ENCODE data around the gene TENM4.

Gene TENM4

DNA sequence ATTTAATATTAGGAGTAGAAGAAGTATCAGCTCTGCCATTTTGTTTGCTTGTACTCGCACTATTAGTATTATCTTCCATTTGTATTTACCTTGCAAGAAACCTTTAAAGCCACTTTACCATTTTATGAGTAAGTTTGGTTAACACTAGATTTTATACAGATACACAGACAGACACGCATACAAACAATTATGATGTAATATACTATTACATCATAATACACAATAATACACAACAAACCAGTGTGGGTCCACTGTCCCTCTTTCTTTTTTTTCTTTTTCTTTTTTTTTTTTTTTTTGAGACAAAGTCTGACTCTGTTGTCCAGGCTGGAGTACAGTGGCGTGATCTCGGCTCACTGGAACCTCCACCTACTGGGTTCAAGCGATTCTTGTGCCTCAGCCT is 695.9 kb downstream of the TENM4 start:
- no peak for DNase-seq (ENCODE audit: low read depth)

DNA sequence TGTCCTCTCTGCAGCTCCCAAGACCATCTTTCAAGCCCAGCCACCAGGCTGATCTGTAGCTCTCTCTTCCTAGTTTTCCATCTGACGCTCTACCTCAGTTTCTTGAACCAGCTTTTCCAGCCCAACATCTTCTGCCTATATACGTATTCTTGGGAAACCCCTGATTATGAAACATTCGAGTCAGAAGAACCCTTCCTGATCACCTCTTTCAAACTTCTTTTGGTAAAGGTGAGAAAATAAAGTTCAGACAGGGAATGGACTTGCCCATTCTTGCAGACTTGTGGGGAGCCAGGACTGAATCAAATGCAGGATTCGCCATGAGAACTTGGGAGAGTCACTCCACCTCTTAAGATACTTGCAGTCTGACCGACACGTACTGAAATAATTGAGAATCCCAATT is 696.6 kb downstream of the TENM4 start:
- DNase-seq (ENCODE audit: low read depth): no peak

DNA sequence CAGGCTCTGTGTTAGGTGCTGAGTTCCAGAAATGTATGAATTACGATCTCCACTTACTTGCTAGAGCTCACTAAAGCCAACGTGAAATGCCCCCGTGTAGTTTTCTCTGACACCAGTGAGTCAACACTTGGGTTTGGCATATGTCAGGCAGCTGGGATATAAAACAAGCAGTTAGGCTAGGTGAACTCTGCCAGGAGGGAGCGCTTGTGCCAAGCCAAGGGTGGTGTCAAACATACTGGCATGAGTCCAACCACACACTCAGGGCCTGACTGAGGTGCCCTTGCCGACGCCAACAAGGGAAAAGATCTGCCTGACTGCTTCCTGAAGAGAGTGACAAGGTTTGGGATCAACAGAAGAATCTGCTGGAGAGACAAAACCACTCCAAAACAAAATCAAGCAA is 698.4 kb downstream of the TENM4 start:
- DNase-seq (ENCODE audit: low read depth): peak; percentile 26

DNA sequence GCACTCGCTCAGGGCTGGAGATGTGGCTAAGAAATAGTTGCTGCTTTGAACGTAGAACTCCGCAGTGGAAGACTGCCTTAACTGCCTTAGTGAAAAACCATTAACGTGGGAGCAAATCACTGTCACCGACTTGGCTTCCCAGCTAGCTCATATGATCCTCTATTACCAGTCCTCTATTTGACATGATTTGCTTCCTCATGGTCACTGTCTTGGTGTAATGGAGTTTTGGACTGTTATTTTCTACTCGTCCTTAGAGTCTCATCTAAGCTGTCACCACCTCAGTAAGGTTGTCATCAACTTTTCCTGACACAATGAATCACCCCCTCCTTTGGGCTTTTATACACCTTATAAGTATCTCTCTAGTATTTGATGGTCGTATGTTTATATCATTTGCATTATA is 699.1 kb downstream of the TENM4 start:
- DNase-seq (ENCODE audit: low read depth): no peak

DNA sequence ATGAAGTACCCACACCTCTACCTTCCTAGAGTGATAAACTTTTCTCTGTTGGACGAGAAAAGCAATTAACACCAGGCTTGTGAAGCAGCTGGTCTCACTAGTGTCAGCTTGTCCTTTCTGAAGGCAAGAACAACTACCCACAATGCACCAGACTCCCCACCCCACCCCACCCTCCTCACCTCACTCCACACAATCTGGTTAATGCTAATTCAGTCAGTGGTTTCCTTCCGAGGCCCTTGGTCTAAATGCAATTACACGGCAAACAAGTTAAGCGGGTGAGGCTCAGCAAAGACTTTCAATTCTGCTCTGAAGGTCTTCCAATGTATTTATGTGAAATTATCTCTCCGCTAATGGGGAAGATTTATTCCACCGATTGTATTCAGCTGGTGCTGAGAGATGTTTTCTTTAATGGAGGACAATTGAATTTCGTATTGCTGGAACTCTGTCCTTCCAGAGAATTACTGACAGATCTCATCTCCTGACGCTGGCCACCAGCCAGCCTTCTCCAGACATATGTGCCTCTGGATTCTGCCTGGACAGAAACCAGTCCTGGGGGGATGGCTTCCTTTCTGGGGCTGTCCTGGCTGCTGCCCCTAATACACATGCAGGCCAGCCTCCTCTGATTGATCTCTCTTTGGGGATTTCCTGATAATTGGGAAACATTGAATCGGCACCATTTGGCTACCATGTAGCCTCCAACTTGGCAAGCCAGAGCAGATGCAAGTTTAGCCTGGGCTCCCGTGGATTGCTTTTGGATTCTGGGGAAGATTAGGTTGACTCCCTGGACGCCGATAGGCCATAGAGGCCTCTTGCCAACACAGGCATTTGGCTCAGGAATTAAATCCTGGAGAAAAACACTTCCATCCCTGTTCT is 700.4 kb downstream of the TENM4 start:
- no peak for DNase-seq (ENCODE audit: low read depth)

DNA sequence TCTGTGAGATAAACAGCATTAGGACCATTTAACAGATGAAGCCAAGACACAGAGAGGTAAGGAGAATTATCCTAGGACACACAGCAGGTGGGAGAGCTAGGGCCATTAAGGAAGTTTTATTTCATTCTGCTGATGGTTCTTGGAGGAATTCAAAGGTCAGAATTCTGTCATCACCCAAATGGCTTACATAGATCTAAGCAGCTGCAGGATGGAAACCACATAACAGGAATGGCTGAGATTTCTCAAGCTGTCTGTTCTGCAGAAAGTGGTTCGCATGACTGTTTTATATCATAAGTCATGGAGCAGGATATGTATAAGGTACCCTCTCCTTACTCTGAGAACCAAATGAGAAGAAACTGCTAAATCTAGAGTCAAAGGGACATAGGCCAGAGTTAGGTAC is 702.9 kb downstream of the TENM4 start:
- no peak for DNase-seq (ENCODE audit: low read depth)

DNA sequence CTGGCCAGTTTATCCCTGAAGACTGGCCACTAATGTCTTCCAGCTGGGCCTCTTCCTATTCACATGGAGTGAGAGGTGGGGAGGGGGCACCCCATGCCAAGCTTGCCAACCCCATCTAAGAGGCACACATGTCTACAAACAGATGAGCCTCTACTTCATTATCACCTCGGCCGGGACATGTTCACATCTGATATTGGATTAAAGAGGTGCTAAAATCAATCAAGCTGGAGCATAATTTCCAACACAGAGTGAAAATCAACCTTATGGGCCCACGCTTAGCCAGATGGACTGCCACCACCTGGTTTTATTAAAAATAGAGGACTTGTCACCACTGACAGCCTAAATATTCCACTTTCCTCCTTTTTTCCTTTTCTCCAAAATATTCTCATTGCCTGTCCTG is 703.5 kb downstream of the TENM4 start:
- no peak for DNase-seq (ENCODE audit: low read depth)

DNA sequence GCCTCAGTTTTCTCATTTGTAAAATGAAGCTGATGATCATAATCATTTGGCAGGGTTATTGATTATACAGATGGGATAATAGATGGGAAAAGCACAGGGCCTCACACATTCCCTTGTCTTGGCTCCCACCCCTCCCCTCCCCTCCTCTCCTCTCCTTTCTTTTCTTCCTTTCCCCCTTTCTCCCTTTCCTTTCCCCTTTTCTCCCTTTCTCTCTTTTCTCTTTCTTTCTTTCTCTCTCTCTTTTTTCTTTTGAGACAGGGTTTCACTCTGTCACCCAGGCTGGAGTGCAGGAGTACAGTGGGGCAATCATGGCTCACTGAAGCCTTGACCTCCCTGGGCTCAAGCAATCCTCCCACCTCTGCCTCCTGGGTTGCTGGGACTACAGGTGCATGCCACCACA is 705.1 kb downstream of the TENM4 start:
- DNase-seq (ENCODE audit: low read depth): no peak

DNA sequence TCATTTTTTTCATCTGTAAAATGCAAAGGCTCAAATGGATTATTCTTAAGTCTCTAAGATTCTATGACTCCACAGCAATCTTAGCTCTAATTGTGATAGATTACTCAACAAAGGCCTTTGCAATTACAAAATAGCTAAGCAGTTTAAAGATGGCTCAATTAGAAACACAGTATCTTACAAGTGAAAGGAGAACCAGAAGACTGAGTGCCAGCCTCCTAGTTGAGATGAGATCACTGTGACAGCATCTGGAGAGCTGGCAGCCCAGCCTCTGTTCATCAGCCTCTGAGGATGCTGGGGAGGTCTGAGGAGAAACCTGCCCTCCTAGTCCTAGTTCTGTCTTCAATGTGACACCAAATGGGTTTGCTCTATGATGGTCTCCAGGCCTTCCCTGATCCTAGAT is 707.8 kb downstream of the TENM4 start:
- DNase-seq (ENCODE audit: low read depth): no peak

DNA sequence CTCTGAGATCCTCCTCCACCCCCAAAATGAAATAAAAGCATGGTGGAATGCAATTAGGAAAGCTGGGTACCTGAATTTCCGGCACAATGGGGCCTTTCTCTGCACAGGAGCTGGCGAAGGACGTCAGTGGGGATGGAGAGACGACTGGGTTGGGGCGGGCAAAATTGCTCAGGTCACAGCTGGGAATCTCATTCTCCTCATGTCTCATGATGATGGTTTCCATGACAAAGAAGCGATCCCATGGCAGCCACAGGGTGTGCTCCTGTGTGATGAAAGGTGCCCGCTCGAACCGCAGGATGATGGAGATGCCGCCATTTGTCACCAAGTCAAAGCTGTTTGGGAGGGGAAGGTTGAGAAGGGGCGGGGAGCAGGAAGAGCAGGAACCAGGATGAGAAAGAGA is 708.6 kb downstream of the TENM4 start:
- no peak for DNase-seq (ENCODE audit: low read depth)

DNA sequence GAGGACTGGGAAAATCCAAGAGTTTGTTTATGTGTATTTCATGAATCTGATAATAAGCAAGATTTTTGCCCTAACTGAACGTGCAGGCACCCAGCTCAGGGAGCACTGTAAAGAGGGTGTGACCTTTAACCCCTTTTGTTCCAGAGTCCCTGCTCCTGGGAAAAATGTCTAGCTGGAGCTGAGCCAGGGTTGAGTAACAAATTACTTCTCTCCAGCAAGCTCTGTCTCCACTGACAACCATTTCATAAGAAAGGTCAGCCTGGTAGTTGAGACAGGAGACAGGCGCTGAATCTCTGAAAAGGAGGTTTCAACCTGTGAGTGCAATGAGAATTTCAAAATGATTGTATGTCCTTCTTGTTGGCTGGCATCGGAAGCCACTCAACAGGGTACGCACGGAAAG is 709.8 kb downstream of the TENM4 start:
- no peak for DNase-seq (ENCODE audit: low read depth)

DNA sequence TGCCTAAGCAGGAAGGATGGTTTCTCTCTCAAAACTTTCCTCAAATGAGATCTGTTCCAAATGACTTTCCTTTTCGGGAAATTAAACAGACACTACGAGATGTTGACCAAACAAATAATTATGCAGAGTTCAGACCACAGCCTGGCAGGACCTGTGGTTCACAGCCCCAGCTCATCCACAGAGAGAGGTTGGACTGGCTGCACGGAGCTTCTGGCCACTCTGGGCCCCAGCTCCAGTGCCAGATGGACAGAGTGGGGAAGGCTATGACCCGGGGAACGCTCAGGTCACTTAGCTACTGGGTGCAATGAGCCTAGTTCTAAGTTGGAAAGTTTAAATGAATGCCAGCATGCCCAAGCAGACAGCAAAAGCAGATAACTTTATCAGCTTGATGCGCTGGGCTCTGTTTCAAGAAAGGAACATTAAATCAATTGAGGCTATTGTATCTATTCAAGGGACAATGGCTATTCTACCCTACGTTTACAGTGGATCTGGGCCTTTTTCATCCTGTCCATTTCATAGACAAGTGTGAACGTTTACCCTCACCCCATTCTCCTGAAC is 710.5 kb downstream of the TENM4 start:
- no peak for DNase-seq (ENCODE audit: low read depth)

DNA sequence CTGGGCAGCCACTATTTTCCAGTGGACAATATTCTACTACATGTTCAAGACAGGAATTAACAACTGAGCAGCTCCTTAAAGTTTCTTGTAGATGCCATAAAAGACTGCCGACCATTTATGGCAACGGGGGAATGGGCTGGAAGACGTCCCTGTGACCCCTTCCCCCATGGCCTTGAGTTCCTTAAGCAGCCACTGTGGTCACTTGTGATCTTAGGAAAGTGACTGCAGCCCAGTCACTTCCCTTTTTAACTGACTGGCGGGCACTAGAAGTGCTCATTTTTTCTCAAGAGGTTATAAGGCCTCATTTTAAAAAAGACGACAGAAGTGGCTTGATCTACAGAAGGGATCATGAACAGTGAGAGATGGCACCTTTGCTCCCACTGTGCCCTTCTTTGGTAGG is 713.0 kb downstream of the TENM4 start:
- DNase-seq (ENCODE audit: low read depth): no peak

DNA sequence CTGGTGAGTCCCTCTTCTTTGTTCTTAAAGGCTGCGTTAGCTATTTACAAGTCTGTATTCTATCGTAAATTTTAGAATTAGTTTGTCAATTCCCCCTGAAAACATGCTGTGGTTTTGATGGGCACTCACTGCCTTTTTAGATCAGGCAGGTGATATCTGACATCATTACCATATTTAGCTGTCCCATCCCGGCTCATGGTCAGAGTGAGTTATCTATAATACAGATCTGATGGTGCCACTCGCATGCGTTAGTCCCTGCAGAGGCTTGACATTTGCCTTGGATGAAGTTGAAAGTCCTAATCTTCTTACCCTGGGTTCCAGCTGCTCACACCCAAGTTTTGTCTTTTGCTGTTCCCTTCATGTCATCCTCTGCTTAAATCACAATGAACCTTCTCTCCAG is 715.6 kb downstream of the TENM4 start:
- DNase-seq (ENCODE audit: low read depth): no peak

DNA sequence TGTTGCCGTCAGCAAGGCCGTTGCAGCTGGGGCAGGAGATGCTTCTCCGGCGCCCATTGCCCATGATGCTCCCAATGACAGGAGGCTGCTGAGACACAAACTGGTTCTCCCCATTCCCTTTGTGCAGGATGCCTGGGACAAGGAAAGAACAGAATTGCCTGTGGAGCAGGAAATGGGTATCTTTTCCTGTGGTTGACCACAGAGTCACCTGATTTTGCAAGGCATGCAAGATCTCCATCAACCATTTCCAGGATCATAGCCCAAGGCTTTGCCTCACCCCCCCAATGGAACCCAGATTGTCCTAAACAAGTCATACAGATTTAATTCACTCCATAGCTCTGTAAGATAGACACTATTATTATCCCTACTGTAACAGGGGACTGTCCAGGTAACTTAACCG is 718.0 kb downstream of the TENM4 start:
- no peak for DNase-seq (ENCODE audit: low read depth)

DNA sequence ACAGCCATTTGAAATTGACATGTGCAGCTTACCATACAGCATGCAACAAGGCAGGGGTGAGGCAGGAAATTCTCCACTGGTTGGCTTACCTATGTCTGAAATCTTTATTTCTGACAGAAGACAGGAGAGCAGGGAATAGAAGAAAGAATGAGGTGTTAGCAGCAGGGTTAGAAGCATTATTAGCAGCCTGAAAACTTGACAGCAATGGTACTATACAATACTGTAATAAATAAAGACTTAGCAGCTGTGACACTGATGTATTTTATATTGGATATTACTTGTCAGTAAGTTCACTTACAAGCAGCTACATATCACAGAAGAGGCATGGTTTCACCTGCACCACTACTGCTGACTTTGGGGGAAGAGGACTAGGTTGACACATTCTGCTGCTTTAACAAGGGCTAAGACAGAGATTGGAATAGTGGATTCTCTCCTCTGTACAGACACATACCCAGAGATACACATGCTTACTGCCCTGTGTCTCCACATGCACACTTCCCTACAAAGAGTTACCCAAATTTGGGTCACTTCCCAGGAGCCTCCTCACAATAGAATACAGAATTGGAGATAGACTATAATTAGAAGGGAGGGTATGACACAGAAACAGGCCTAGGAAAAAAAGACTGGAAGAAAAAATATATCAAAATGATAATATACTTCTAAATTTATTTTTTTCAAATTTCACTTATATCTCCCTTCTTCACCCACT is 720.4 kb downstream of the TENM4 start:
- no peak for DNase-seq (ENCODE audit: low read depth)

DNA sequence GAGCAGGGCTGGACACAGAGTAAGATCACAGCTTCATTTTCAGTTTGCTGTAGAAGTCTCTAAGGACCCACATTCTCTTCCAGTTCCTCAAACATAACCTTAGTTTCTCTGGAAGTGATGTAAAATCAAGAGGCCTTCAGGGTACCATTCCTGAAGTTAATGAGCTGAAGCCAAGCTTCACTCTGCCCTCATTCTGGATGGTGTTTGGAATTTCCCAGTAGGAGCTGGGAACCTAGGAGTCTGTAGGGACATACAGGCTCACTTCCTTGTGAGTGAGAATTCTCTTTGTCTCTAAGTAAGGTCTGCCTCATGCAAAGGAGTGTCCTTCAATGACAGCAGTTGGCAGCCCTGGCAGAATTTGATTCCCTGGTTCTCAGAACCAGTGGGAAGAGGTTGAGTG is 723.8 kb downstream of the TENM4 start:
- DNase-seq (ENCODE audit: low read depth): no peak

DNA sequence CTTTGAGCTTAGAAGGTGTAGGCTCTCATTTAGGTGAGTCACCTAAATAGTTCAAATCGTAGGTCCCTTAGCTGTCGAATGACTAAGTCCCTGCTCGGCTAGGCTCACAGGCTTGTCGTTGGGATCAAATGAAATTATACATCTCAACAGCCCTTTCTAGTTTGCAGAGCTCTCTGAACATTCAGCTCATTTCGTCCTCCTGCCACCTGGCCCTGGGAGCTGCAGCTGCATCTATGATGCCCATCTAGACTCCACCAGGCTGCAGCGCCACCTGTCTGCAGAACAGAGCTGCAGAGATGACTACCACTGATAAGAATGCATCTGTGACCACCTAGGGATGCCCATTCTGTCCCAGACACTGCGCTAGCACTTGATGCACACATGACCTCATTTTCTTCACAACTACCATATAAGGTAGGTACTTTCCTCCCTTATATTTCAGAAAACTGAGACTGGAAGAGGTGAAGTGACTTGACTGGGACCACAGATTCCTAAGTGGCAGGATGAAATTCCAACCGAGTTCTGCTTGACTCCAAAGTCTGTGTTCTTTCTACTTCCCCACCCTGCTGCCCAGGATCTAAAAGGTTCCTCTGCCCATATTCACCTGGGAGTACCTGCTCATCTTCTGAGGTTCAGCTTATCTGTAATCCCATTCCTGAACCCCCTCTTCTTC is 725.1 kb downstream of the TENM4 start:
- DNase-seq (ENCODE audit: low read depth): no peak

DNA sequence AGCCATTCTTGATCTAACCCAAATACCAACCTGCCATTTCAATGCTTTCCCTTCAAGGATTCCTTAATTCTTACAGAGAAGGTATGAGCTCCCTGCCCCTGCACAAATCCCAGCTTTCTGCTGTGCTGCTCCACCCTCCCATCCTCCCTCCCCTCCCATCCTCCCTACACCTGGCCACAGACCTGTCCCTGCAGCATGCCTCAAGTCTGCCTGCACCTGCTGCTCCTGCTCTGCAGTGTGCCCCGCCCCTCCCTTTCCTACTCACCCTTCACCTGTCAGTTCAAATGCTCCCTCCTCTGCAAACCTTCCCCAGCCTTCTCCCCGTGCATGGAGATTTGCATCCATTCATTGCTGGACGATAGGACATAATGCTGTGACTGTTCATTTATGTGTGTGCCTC is 726.3 kb downstream of the TENM4 start:
- no peak for DNase-seq (ENCODE audit: low read depth)

DNA sequence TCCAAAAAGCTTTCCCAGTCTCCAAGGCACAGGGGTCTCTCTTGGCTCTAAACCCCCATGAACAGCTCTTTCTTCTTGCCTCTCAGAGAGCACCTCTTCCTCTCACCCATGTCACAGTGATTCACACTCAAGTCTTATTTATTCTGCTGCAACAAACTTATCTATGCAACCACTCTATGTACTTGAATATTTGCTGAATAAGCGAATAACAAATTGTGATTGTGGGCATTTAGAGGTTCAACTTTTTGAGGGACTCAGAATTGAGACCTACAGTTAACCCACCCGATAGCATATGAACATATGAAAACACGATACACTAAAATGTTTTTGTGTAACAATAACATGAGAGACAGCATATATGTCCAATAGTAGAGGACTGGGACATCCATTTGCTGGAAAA is 729.1 kb downstream of the TENM4 start:
- no peak for DNase-seq (ENCODE audit: low read depth)

DNA sequence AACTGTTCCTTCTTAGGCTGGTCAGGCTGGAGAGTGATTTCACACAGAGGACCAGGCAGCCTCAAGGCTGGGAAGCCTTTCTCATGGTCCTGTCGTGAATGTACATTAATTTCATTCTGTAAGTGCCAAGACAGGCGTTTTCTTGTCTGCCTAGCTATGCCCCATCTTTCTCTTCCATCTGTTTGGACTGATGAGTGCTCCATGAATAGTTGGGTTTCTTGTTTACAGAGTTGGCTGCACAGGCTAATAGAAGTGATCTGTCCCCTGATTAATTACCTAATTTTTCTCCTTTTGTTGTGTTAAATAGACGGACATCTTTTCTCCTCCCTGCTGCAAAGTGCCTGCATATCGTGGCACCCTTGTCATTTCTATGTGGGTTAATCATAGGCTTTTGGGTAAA is 730.4 kb downstream of the TENM4 start:
- no peak for DNase-seq (ENCODE audit: low read depth)

DNA sequence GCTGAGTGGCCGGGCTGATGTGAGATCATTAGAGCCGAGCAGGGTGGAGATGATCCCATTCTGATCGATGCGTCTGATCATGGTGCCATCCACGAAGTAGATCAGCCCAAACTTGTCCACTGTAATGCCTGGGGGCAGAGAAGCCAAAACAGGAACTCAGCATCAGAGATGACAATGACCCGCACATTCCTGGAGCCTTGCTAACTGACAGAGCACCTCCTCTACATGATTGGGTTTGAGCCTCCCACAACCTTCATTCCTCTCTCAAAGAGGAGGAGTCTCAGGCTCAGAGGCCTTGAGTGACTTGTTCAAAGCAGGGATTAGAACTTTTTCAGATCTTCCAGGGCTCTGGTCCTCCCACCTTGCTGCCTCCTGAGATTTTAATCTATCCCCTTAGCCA is 732.4 kb downstream of the TENM4 start:
- DNase-seq (ENCODE audit: low read depth): no peak

DNA sequence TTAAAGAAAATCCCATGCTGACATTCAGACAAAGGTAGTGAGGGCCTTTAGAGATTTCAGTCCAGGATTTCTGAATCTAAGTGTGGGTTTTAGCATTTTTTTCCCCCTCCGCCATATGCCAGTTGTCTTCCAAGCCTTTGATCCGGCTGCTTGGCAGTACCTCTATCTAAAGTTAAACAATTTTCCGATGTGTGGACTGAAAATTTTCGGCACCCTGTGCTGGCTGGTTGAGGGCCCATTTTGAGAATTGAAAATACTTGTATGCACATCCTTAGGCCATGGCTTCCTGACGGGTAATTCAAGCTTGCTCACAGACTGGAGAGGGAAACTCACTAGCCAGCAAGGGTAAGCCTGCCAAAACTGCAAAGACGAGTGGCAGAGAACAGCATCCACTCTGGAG is 734.3 kb downstream of the TENM4 start:
- DNase-seq (ENCODE audit: low read depth): no peak
